Measurements from ENCODE around the gene ZDHHC15.
A peak's percentile ranks its signal among the peaks of the same experiment; 100 is the strongest.
"Not testable (repeated sequence)": the region's sequence is repeated elsewhere in the genome, so short reads cannot be mapped to it uniquely, and the experiment has no call there.

ZDHHC15 gene, protein sequence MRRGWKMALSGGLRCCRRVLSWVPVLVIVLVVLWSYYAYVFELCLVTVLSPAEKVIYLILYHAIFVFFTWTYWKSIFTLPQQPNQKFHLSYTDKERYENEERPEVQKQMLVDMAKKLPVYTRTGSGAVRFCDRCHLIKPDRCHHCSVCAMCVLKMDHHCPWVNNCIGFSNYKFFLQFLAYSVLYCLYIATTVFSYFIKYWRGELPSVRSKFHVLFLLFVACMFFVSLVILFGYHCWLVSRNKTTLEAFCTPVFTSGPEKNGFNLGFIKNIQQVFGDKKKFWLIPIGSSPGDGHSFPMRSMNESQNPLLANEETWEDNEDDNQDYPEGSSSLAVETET

DNA sequence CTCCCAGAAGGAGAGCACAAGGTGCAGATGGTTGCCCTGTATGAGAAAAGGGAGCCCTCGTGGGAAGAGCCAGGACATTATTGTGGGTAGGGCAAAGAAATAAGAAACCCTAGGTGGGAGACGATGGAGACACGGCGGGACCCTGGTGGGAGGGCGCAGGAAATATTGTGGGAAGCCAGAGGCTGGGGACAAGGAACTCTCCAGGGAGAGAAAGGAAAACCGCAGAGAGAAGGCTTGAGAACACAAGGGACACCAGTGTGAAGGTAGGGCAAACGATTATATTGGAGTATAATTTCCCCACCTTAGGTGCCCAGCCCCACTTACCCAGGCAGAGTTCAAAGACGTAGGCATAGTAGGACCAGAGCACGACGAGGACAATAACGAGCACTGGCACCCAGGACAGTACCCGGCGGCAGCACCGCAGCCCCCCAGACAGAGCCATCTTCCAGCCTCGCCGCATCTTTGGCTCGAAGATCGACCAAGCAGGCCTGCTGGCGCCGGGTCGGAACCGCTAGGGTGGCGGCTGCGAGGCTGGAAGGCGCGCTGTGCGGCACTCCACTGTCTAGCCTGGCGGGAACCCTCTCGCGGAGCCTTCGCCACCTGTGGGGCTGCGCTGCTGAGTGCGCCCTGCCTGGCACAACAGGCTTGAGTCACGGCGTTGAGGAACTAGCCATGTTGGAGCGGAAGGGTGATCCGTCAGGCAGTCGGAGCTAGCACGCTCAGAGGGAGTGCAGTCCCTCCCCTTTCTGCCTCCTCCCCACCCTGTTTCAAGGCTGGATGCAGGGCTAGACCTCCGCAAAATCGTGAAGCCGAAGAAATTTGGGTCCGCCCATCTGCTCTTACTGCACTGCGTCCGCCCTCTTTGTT, at the start of gene ZDHHC15:
Gene ZDHHC15 (minus strand): TSS at position 473 of the 867 bp plus-strand sequence. CDS start 13 bp downstream, at position 460.
- no peak for DNase-seq

DNA sequence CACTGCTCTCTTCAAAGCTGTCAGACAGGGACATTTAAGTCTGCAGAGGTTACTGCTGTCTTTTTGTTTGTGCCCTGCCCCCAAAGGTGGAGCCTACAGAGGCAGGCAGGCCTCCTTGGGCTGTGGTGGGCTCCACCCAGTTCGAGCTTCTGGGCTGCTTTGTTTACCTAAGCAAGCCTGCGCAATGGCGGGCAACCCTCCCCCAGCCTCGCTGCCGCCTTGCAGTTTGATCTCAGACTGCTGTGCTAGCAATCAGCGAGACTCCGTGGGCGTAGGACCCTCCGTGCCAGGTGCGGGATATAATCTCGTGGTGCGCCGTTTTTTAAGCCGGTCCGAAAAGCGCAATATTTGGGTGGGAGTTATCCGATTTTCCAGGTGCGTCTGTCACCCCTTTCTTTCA, 37.7 kb upstream of the ZDHHC15 start:
- not testable (repeated sequence) for DNase-seq

DNA sequence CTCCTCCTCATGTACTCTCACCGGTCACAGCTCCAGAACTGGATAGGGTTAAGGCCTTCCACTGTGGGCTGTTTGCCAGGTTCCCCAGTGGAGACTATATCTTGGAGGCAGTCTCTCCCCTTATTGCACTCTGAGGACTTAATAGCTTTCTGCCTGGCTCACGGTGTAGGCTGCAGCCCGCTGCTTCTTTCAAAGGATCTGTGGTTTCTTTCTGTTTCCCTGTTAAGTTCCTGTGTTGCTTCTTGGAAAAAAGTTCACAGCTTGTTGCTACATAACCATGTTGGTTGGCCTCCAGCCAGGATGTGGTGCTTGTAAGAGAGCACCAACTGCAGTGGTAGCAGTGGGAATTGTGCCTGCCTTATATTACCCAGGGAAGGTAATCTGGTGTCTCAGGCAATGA, 24.9 kb upstream of the ZDHHC15 start:
- peak; percentile 6 for DNase-seq

GRCh38 chrX:75546724-75547511, 24.1 kb upstream of the ZDHHC15 start:
- DNase-seq = no peak

DNA sequence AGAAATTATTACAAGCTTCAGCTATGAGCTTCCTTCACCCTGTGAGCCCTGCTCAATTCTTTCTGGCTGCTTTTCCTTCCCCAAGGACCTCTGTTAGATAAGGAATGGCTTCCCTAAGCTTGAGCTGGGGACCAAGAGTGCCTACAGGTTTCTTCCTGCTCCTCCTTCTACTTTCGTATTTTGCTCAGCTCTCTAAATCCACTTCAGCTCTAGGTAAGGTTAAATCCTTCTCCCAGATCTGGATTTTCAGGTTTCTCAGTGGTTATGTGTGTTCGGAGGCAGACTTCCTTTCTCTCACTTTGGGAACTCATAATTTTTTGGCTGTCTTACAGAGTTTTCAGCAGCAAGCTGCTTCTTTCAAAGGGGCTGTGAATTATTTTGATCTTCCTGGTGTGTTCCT, 21.9 kb upstream of the ZDHHC15 start:
- no peak for DNase-seq

DNA sequence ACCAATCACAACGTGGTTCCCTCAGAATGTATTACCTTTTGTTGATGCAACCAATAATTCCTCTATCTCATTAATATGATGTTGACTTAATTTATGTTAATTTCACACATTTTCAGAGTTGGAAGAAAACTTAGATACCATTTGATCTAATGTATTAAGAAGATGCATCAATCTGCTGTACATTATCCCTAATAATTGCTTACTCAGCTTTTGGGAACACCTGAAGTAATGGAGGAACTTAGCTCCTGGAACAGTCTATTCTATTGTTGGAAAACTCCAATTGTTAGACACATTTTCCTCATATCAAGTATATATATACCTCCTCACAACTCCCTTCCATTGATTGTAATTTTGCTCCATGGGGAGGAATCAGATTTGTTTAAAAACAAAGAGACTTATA, 38.9 kb downstream of the ZDHHC15 start:
- no peak for DNase-seq

GRCh38 chrX:75461780-75462179, 61.1 kb downstream of the ZDHHC15 start:
- DNase-seq = not testable (repeated sequence)

- no peak for DNase-seq
Measured at GRCh38 chrX:75421688-75422230, 101.1 kb downstream of the ZDHHC15 start.

GRCh38 chrX:75407153-75407552, 115.7 kb downstream of the ZDHHC15 start:
- not testable (repeated sequence) for DNase-seq

DNA sequence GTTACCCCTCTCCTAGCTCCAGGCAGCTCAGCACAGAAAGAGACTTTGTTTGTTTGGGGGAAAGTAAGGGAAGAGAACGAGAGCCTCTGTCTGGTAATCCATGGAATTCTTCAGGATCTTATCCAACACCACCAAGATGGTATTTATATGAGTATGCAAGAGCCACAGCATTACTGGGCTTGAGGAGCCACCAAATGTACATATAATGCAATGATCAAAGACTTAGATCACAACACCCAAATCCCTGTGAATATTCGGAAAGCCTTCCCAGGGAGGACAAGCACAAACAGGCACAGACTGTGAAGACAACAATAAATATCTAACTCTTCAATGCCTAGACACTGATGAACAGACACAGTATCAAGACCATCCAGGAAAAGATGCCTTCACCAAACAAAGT, 132.4 kb downstream of the ZDHHC15 start:
- DNase-seq = no peak

DNA sequence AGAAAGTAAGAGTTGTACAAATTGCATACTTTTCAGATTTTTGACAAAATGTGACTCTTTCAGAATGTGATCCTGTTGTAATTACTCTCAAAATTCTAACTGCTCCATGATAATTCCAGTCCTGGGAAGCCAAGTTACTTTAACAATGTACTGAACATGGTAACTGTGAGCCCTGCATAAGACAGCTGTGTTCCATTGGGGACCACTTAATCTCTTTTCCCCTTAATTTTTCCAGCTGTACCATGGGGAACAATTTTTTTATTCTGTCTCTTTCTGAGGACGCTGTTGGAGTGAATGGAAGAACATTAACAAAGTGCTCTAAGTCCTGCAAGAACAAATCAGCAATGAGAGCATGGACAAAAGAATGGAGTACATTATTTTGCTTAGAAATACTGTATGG, 153.1 kb downstream of the ZDHHC15 start:
- no peak for DNase-seq

- DNase-seq = no peak
Measured at GRCh38 chrX:75366861-75367260, 156.0 kb downstream of the ZDHHC15 start.

DNA sequence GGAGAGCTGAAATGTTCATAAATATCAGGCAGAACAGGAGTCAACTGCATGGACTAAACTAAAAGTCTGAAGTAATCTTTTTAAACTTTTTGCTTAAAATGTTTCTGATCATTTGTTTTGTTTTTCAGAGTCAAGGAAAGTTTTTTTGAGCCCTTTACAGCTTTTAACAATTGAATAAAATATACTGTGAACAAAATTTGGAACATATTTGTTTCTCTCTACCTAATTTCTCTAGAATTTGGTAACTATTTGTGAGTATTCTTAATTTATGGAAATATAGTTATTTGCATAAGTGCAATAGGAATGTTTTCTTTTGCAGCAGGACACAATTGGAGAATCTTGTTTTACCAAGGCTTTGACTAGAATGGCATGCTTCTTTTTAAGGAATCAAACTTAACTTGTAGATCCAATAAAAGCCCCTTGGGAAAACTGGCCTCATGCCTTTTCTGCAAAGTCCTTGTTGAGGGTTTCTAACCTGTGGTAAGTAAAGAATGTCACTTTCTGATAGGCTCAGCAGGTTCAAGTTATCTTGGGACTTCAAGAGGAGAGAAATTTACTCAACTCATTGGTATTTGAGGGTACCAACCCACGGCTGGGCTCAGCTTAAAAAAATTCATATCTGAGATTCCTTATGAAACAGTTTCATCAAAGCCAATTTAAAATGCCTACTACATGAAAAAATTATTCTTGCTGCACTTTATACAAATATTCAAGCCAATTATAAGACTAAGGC, 157.4 kb downstream of the ZDHHC15 start:
- DNase-seq = no peak

GRCh38 chrX:75361788-75362187, 161.0 kb downstream of the ZDHHC15 start:
- DNase-seq = no peak

GRCh38 chrX:75348601-75349000, 174.2 kb downstream of the ZDHHC15 start:
- not testable (repeated sequence) for DNase-seq

DNA sequence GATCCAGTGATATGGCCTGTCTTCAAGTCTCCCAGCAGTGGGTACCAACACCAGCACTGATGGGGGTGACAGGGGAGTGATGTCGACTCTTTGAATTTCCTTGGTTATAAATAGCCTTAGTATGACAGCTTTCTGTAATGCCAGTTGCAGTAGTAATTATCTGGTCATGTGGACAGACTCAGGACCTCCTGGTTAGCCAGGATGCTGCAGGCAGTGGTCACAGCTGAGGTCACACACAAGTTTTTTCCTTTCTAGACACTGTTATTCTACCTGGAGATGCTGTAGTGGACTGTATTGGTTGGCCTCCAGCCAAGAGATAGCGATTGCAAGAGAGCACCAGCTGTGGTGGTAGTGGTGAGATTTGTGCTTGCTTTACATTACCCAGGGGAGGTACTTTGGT, 185.3 kb downstream of the ZDHHC15 start:
- no peak for DNase-seq

GRCh38 chrX:75335127-75335458, 187.7 kb downstream of the ZDHHC15 start:
- DNase-seq = no peak

- DNase-seq = not testable (repeated sequence)
Measured at GRCh38 chrX:75334407-75335126, 188.3 kb downstream of the ZDHHC15 start.

DNA sequence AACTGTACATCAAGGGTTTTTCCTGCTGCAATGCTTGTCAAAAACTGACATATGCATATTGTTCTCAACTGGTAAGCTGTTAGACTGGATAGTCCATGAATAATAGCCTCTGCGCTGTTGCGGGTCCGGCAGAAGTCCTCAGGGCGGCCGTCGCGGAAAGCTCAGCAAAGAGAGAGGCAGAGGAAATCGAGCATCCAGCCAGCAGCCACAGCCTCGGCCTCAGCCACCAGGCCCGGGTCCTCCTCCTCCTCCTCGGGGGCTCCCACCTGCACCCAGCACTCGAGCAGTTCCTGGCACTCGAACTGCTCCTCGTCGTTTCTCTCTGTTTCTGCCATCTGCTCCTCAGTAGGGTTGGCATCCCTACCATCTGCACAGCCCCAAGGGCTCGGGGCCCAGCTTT, 195.2 kb downstream of the ZDHHC15 start:
- DNase-seq = peak; percentile 38

Measured in DMS 273 treated with DMSO at 0.1 percent for 48 hours (cell line).